ENCODE results near the gene MR1. TPM values are rescaled to one million over a fixed set of nuclear protein-coding genes. Genes with fewer than 3 reads are reported as not detected.
A peak's percentile ranks its signal among the peaks of the same experiment; 100 is the strongest.

Gene MR1
- total and polyA plus RNA-seq, 9 of the 15 experiments (the other 6 are each of a cell fraction or from before 2014, with no cell fraction given), result 9.7 to 21.7 (median 15.6) TPM

- in situ Hi-C loops (cut with MboI) (loop anchor here (5.0 kb wide), 1 partner anchor 62 kb away; no protein-coding TSS in a partner anchor), intact Hi-C loops (cut with micrococcal nuclease) (loop anchor here (10.0 kb wide), 1 partner anchor 344 kb away; no protein-coding TSS in a partner anchor)
- no peaks in the 10 kb centered on the region for H3K36me3 ChIP-seq (ENCODE audit: control insufficient read depth, insufficient read depth, low read length)
- DNase-seq (ENCODE audit: extremely low read depth in 1 of 4, low spot score in 3 of 4), result no peak
- peaks cover 0 to 5% of the 10 kb centered on the region in 2 experiments; a peak in 3 of 5 replicates for H3K4me1 ChIP-seq (replicated peaks in 1 of 2; ENCODE audit: control insufficient read depth in 2 of 2, insufficient read depth in 2 of 2, low read length in 2 of 2)
- no peak overlapping the region for H3K27ac ChIP-seq (ENCODE audit: extremely low read depth, low read depth, low read length)
- H3K9me3 ChIP-seq (replicated peaks; ENCODE audit: control insufficient read depth, insufficient read depth, low read depth, low read length), result no peaks in the 10 kb centered on the region
- H3K9me1 ChIP-seq (ENCODE audit: control insufficient read depth, insufficient read depth, low read length), result no peaks in the 10 kb centered on the region
- CTCF ChIA-PET (ENCODE audit: low intra/inter-chr PET ratio), result no interaction called here
- no peak overlapping the region for H3K9ac ChIP-seq (ENCODE audit: insufficient read depth in 1 of 2, low read depth in 2 of 2, low read length in 2 of 2)
- FAIRE-seq, result no peak
- no peaks in the 10 kb centered on the region for H4K20me1 ChIP-seq (replicated peaks; ENCODE audit: control insufficient read depth, insufficient read depth, low read length)
- no peak overlapping the region for H3K4me3 ChIP-seq
- H3K79me2 ChIP-seq (ENCODE audit: control insufficient read depth, insufficient read depth, low read length), result no peaks in the 10 kb centered on the region
- ATAC-seq, result no peak
- H3K4me2 ChIP-seq (ENCODE audit: insufficient read depth, low read length), result no peak overlapping the region
- H3K27me3 ChIP-seq (ENCODE audit: control insufficient read depth in 2 of 2, insufficient read depth in 2 of 2, low read length in 2 of 2), result peaks cover 4 to 13% of the 10 kb centered on the region in 2 experiments; a peak in 4 of 5 replicates
- TF ChIP-seq NR2C2 (CRISPR knock-in tag; IDR thresholded peaks at IDR 0.05), result no peak
- TF ChIP-seq NR2C2 (tag; IDR thresholded peaks at IDR 0.05), result no peak
- TF ChIP-seq E2F3 (CRISPR knock-in tag; IDR thresholded peaks at IDR 0.05), result no peak
- TF ChIP-seq ZFP36 (IDR thresholded peaks at IDR 0.05; ENCODE audit: low read depth, low read length, partially characterized antibody), result peak; percentile 61
- POLR2A ChIA-PET, result interaction anchor here (0.6 to 3.9 kb wide), 6 partner anchors 9 to 72 kb away, joined by 3 to 46 read pairs (median 4); partner anchors contain the start of gene IER5
- no peak overlapping the region for H2AFZ ChIP-seq (ENCODE audit: low read depth, low read length)
- no TSS peak for BruUV-seq (replicated peaks)
- WGBS (ENCODE audit: insufficient coverage, low coverage, missing lambda C conversion rate), result 57% methylated on average over 4 of the region's 4 CpGs
Measured at GRCh38 chr1:181080556-181080955, 46.8 kb downstream of the MR1 start.

- in situ Hi-C loops (cut with MboI), result loop anchor here (5.0 kb wide), 1 partner anchor 61 kb away; no protein-coding TSS in a partner anchor
- no peak for DNase-seq (ENCODE audit: extremely low read depth in 1 of 4, low spot score in 3 of 4)
- TF ChIP-seq RFX5 (IDR thresholded peaks at IDR 0.05; ENCODE audit: low read depth, low read length), result no peak
- TF ChIP-seq RCOR1 (IDR thresholded peaks at IDR 0.05; ENCODE audit: borderline replicate concordance in 1 of 2, low read depth in 2 of 2, low read length in 2 of 2), result no peak
- peak in 1 of 2 experiments; percentile 87; a peak in 2 of 4 replicates for TF ChIP-seq SRF (CRISPR knock-in tag; IDR thresholded peaks at IDR 0.05)
- H3K27ac ChIP-seq (ENCODE audit: extremely low read depth, low read depth, low read length), result no peak overlapping the region
- peaks cover 0 to 5% of the 10 kb centered on the region in 2 experiments; a peak in 3 of 5 replicates for H3K4me1 ChIP-seq (replicated peaks in 1 of 2; ENCODE audit: control insufficient read depth in 2 of 2, insufficient read depth in 2 of 2, low read length in 2 of 2)
- no peak overlapping the region for H3K4me3 ChIP-seq
- no peaks in the 10 kb centered on the region for H3K9me3 ChIP-seq (replicated peaks; ENCODE audit: control insufficient read depth, insufficient read depth, low read depth, low read length)
- H4K20me1 ChIP-seq (replicated peaks; ENCODE audit: control insufficient read depth, insufficient read depth, low read length), result no peaks in the 10 kb centered on the region
- POLR2A ChIA-PET, result interaction anchor here (0.6 to 3.9 kb wide), 5 partner anchors 8 to 169 kb away, joined by 3 to 46 read pairs (median 4); partner anchors contain the start of gene IER5
- H3K36me3 ChIP-seq (ENCODE audit: control insufficient read depth, insufficient read depth, low read length), result no peaks in the 10 kb centered on the region
- BruUV-seq (replicated peaks), result no TSS peak
- peak overlapping the region; percentile 53 for H2AFZ ChIP-seq (ENCODE audit: low read depth, low read length)
- intact Hi-C loops (cut with micrococcal nuclease), result loop anchor here (10.0 kb wide), 1 partner anchor 343 kb away; no protein-coding TSS in a partner anchor
- 17% methylated on average over 3 of the region's 3 CpGs for WGBS (ENCODE audit: insufficient coverage, low coverage, missing lambda C conversion rate)
- no peak overlapping the region for H3K4me2 ChIP-seq (ENCODE audit: insufficient read depth, low read length)
- no peak for FAIRE-seq
- H3K9me1 ChIP-seq (ENCODE audit: control insufficient read depth, insufficient read depth, low read length), result no peaks in the 10 kb centered on the region
- H3K27me3 ChIP-seq (ENCODE audit: control insufficient read depth in 2 of 2, insufficient read depth in 2 of 2, low read length in 2 of 2), result peaks cover 4 to 10% of the 10 kb centered on the region in 2 experiments; a peak in 4 of 5 replicates
- H3K79me2 ChIP-seq (ENCODE audit: control insufficient read depth, insufficient read depth, low read length), result no peaks in the 10 kb centered on the region
- CTCF ChIA-PET (ENCODE audit: low intra/inter-chr PET ratio), result no interaction called here
- ATAC-seq, result no peak
- H3K9ac ChIP-seq (ENCODE audit: insufficient read depth in 1 of 2, low read depth in 2 of 2, low read length in 2 of 2), result no peak overlapping the region
Measured at GRCh38 chr1:181081395-181081794, 47.6 kb downstream of the MR1 start.
